Measurements from ENCODE around the gene MMP27. TPM values are rescaled to one million over a fixed set of nuclear protein-coding genes. Genes with fewer than 3 reads are reported as not detected.

The MMP27 gene, protein sequence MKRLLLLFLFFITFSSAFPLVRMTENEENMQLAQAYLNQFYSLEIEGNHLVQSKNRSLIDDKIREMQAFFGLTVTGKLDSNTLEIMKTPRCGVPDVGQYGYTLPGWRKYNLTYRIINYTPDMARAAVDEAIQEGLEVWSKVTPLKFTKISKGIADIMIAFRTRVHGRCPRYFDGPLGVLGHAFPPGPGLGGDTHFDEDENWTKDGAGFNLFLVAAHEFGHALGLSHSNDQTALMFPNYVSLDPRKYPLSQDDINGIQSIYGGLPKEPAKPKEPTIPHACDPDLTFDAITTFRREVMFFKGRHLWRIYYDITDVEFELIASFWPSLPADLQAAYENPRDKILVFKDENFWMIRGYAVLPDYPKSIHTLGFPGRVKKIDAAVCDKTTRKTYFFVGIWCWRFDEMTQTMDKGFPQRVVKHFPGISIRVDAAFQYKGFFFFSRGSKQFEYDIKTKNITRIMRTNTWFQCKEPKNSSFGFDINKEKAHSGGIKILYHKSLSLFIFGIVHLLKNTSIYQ
- under 0.01 TPM in 1 of 2 replicates, not detected in the other for total RNA-seq

GRCh38 chr11:102705626-102706025, at the start of gene MMP27:
Gene MMP27 (minus strand): TSS chr11:102705769. CDS start chr11:102705714, 55 bp downstream.

GRCh38 chr11:102724904-102725500, 19.4 kb upstream of the MMP27 start, which contains the start of gene MMP8:
Gene MMP8 (minus strand): TSS chr11:102724954. CDS start chr11:102724855, 99 bp downstream.

Other genes starting within 250 kb of the MMP27 start
- not detected in 2 replicates for gene MMP7, start 175.0 kb downstream of the MMP27 start, total RNA-seq
- not detected in 2 replicates for gene MMP20, start 80.4 kb downstream of the MMP27 start, total RNA-seq
- gene MMP8, start 19.2 kb upstream of the MMP27 start, total RNA-seq = not detected in 2 replicates
- gene MMP10, start 74.9 kb upstream of the MMP27 start, total RNA-seq = not detected in 2 replicates
- 4.4 and 681 TPM in 2 replicates for gene MMP1, start 92.4 kb upstream of the MMP27 start, total RNA-seq
- gene MMP3, start 137.8 kb upstream of the MMP27 start, total RNA-seq = 1.8 and 64.3 TPM in 2 replicates
- 0.59 TPM in 1 of 2 replicates, not detected in the other for gene MMP12, start 169.2 kb upstream of the MMP27 start, total RNA-seq
- not detected in 2 replicates for gene MMP13, start 250.0 kb upstream of the MMP27 start, total RNA-seq